ENCODE measurements around the gene UFSP2.

Gene UFSP2

GRCh38 chr4:185357733-185358440, 67.9 kb downstream of the UFSP2 start:
- DNase-seq (ENCODE audit: insufficient read length, low spot score) (no peak), FAIRE-seq (no peak)

- FAIRE-seq (no peak), DNase-seq (ENCODE audit: insufficient read length, low spot score) (no peak)
These were observed 68.6 kb downstream of the UFSP2 start for GRCh38 chr4:185357211-185357610.

- FAIRE-seq (no peak), DNase-seq (ENCODE audit: insufficient read length, low spot score) (no peak)
These were observed 73.0 kb downstream of the UFSP2 start for GRCh38 chr4:185352741-185353140.

- DNase-seq (ENCODE audit: insufficient read length, low spot score), result no peak
- FAIRE-seq, result no peak
These were observed 73.6 kb downstream of the UFSP2 start for GRCh38 chr4:185352202-185352601.

GRCh38 chr4:185351691-185352090, 74.1 kb downstream of the UFSP2 start:
- DNase-seq (ENCODE audit: insufficient read length, low spot score) (no peak), FAIRE-seq (no peak)

All from HTR-8/SVneo (cell line).